ENCODE results near the gene SYCP2.
"Not testable (repeated sequence)": the region's sequence is repeated elsewhere in the genome, so short reads cannot be mapped to it uniquely, and the experiment has no call there.

The SYCP2 gene

GRCh38 chr20:59933296-59933848 is at the start of gene SYCP2:
Gene SYCP2, minus strand, starts transcription at chr20:59933637. Its CDS starts 11,224 bp downstream, at chr20:59922413.
- no peak for DNase-seq (ENCODE audit: low spot score)

- no peak for DNase-seq (ENCODE audit: low spot score)
Observed at GRCh38 chr20:59983076-59983475, 49.6 kb upstream of the SYCP2 start.

- DNase-seq (ENCODE audit: low spot score), result peak; percentile 79
Observed at GRCh38 chr20:59977086-59977485, 43.6 kb upstream of the SYCP2 start.

- no peak for DNase-seq (ENCODE audit: low spot score)
Observed at GRCh38 chr20:59976156-59976782, 42.8 kb upstream of the SYCP2 start.

GRCh38 chr20:59972037-59972801 is 38.8 kb upstream of the SYCP2 start:
- no peak for DNase-seq (ENCODE audit: low spot score)

GRCh38 chr20:59971428-59971827 is 38.0 kb upstream of the SYCP2 start:
- no peak for DNase-seq (ENCODE audit: low spot score)

GRCh38 chr20:59966428-59966827 is 33.0 kb upstream of the SYCP2 start:
- DNase-seq (ENCODE audit: low spot score), result peak; percentile 90

- no peak for DNase-seq (ENCODE audit: low spot score)
Observed at GRCh38 chr20:59962155-59962554, 28.7 kb upstream of the SYCP2 start.

GRCh38 chr20:59961423-59961822 is 28.0 kb upstream of the SYCP2 start:
- no peak for DNase-seq (ENCODE audit: low spot score)

GRCh38 chr20:59958626-59959025 is 25.2 kb upstream of the SYCP2 start:
- DNase-seq (ENCODE audit: low spot score), result no peak

- no peak for DNase-seq (ENCODE audit: low spot score)
Observed at GRCh38 chr20:59958123-59958522, 24.7 kb upstream of the SYCP2 start, which contains the start of gene CDH26. Gene CDH26, plus strand, starts transcription at chr20:59958423. Its CDS starts 304 bp downstream, at chr20:59958727.

GRCh38 chr20:59957568-59957967 is 24.1 kb upstream of the SYCP2 start:
- DNase-seq (ENCODE audit: low spot score), result not testable (repeated sequence)

GRCh38 chr20:59955131-59955796 is 21.8 kb upstream of the SYCP2 start:
- DNase-seq (ENCODE audit: low spot score), result peak; percentile 82

- DNase-seq (ENCODE audit: low spot score), result no peak
Observed at GRCh38 chr20:59954718-59955117, 21.3 kb upstream of the SYCP2 start.

GRCh38 chr20:59949911-59950310 is 16.5 kb upstream of the SYCP2 start:
- DNase-seq (ENCODE audit: low spot score), result no peak

GRCh38 chr20:59948828-59949720 is 15.6 kb upstream of the SYCP2 start:
- DNase-seq (ENCODE audit: low spot score), result peak; percentile 77

- DNase-seq (ENCODE audit: low spot score), result no peak
Observed at GRCh38 chr20:59948212-59948611, 14.8 kb upstream of the SYCP2 start.

- DNase-seq (ENCODE audit: low spot score), result no peak
Observed at GRCh38 chr20:59947376-59947775, 13.9 kb upstream of the SYCP2 start.

- DNase-seq (ENCODE audit: low spot score), result no peak
Observed at GRCh38 chr20:59945731-59946130, 12.3 kb upstream of the SYCP2 start.

GRCh38 chr20:59945175-59945574 is 11.7 kb upstream of the SYCP2 start:
- DNase-seq (ENCODE audit: low spot score), result no peak

- no peak for DNase-seq (ENCODE audit: low spot score)
Observed at GRCh38 chr20:59944726-59945125, 11.3 kb upstream of the SYCP2 start.

GRCh38 chr20:59942245-59942644 is 8.8 kb upstream of the SYCP2 start:
- no peak for DNase-seq (ENCODE audit: low spot score)

Measured in globus pallidus (tissue), 1 donor.